H1 (cell line): ENCODE data around the gene INPP5E. TPM values are rescaled to one million over a fixed set of nuclear protein-coding genes. Genes with fewer than 3 reads are reported as not detected.

Source experiments
- CTCF ChIA-PET: fragments of 300-600 bp; sonication (Branson Sonifier 250); formaldehyde crosslinking; loops from one replicate; lab custom pipeline; 2021; ENCODE audit not compliant: partially characterized antibody; lab: Charles Lee
- POLR2A ChIA-PET: fragments of 300-600 bp; sonication (Branson Sonifier 250); formaldehyde crosslinking; loops from one replicate; lab custom pipeline; 2021; ENCODE audit warnings: inconsistent platforms; ENCODE audit not compliant: partially characterized antibody; lab: Charles Lee
- DNase-seq, 2 experiments: peaks; one replicate each; pipeline versions ENCODE4 v3.0.0 to v3.0.0-alpha.2; 2010 to 2022; ENCODE audit warnings: low spot score in 2 of 2, low read depth in 1 of 2, mixed read lengths in 1 of 2
- FAIRE-seq: peaks from 2 replicates; lab custom pipeline; 2011; peaks lifted over from hg19 to GRCh38; lab: Jason Lieb, UNC
- H2AFZ ChIP-seq: 2 replicates; pipeline ENCODE4 v1.8.1; 2012; ENCODE audit warnings: low read length, inconsistent platforms
- H2AK5ac ChIP-seq: 2 replicates; pipeline ENCODE4 v1.6.1; 2013; ENCODE audit warnings: low read depth, low read length
- H2BK120ac ChIP-seq: replicated peaks from 2 replicates; pipeline ENCODE3; 2013; ENCODE audit warnings: low read depth, low read length, inconsistent platforms
- H2BK12ac ChIP-seq: 2 replicates; pipeline ENCODE4 v1.6.1; 2013; ENCODE audit warnings: low read depth, low read length
- H2BK15ac ChIP-seq: 2 replicates; pipeline ENCODE4 v1.6.1; 2013; ENCODE audit warnings: low read length
- H2BK20ac ChIP-seq: 2 replicates; pipeline ENCODE4 v1.6.1; 2013; ENCODE audit warnings: low read length
- H2BK5ac ChIP-seq: 2 replicates; pipeline ENCODE4 v1.6.1; 2013; ENCODE audit warnings: low read depth, low read length
- H3K14ac ChIP-seq: 2 replicates; pipeline ENCODE4 v1.6.1; 2013; ENCODE audit warnings: inconsistent platforms; ENCODE audit not compliant: insufficient read length
- H3K18ac ChIP-seq: 2 replicates; pipeline ENCODE4 v1.6.1; 2013; ENCODE audit warnings: low read length; ENCODE audit errors: extremely low read depth
- H3K23ac ChIP-seq: 2 replicates; pipeline ENCODE4 v1.6.1; 2013; ENCODE audit warnings: inconsistent platforms; ENCODE audit not compliant: insufficient read length
- H3K23me2 ChIP-seq: 2 replicates; pipeline ENCODE4 v1.6.1; 2013; ENCODE audit warnings: low read depth, low read length
- H3K27ac ChIP-seq: 2 replicates; pipeline ENCODE4 v1.6.1; 2011; ENCODE audit warnings: low read depth, low read length, inconsistent platforms
- H3K27me3 ChIP-seq, 4 experiments: replicated peaks in 1 of 4; 1 replicate in 1 of 4; 2 replicates in 3 of 4; pipeline versions ENCODE4 v1.6.1 to v1.8.1; 2011 to 2013; ENCODE audit warnings: low read length in 3 of 4, mild to moderate bottlenecking in 3 of 4, inconsistent platforms in 2 of 4, mixed read lengths in 2 of 4, moderate library complexity in 1 of 4; ENCODE audit not compliant: control insufficient read depth in 3 of 4, insufficient read depth in 3 of 4; ENCODE audit errors: extremely low read depth in 1 of 4
- H3K36me3 ChIP-seq, 4 experiments: 2 replicates each; pipeline versions ENCODE4 v1.6.1 to v1.8.1; 2011 to 2013; ENCODE audit warnings: mild to moderate bottlenecking in 4 of 4, low read length in 3 of 4, moderate library complexity in 2 of 4, control low read depth in 1 of 4, inconsistent platforms in 1 of 4; ENCODE audit not compliant: insufficient read depth in 4 of 4, control insufficient read depth in 2 of 4
- H3K4ac ChIP-seq: replicated peaks from 2 replicates; pipeline ENCODE3; 2013; ENCODE audit warnings: low read length, low read depth, mixed read lengths, inconsistent platforms; ENCODE audit not compliant: insufficient read length
- H3K4me1 ChIP-seq, 4 experiments: replicated peaks in 1 of 4; 1 replicate in 1 of 4; 2 replicates in 3 of 4; pipeline versions ENCODE4 v1.6.1 to v1.8.1; 2011 to 2013; ENCODE audit warnings: low read length in 3 of 4, inconsistent platforms in 2 of 4, mixed read lengths in 1 of 4; ENCODE audit not compliant: insufficient read depth in 4 of 4, control insufficient read depth in 3 of 4
- H3K4me2 ChIP-seq, 2 experiments: 2 replicates each; pipeline versions ENCODE4 v1.6.1 to v1.8.1; 2011 to 2013; ENCODE audit warnings: low read depth in 2 of 2, low read length in 2 of 2, control low read depth in 1 of 2, inconsistent platforms in 1 of 2, mild to moderate bottlenecking in 1 of 2; ENCODE audit not compliant: insufficient read depth in 1 of 2
- H3K4me3 ChIP-seq, 4 experiments: fragments of 200-600, 300-600 bp in 1 of 4; sonication (generic), shearing (Covaris generic), sonication (Bioruptor Twin) in 1 of 4; 2 replicates each; pipeline versions ENCODE4 v1.5.1 to v1.8.1; 2011 to 2016; ENCODE audit warnings: low read length in 4 of 4, low read depth in 3 of 4, control low read depth in 2 of 4, inconsistent platforms in 2 of 4, mild to moderate bottlenecking in 2 of 4, mixed read lengths in 1 of 4, moderate library complexity in 1 of 4; ENCODE audit not compliant: insufficient read depth in 2 of 4; ENCODE audit errors: extremely low read depth in 1 of 4
- H3K56ac ChIP-seq: replicated peaks from 2 replicates; pipeline ENCODE3; 2013; ENCODE audit warnings: low read depth, mild to moderate bottlenecking, mixed read lengths, low read length, inconsistent platforms; ENCODE audit not compliant: insufficient read length
- H3K79me1 ChIP-seq: 2 replicates; pipeline ENCODE4 v1.6.1; 2013; ENCODE audit warnings: low read depth, low read length, control low read depth
- H3K79me2 ChIP-seq, 2 experiments: 2 replicates each; pipeline versions ENCODE4 v1.6.1 to v1.8.1; 2012 to 2013; ENCODE audit warnings: low read length in 2 of 2, mild to moderate bottlenecking in 2 of 2, inconsistent platforms in 1 of 2; ENCODE audit not compliant: insufficient read depth in 2 of 2, control insufficient read depth in 1 of 2
- H3K9ac ChIP-seq, 4 experiments: replicated peaks in 1 of 4; 1 replicate in 1 of 4; 2 replicates in 3 of 4; pipeline versions ENCODE4 v1.6.1 to v1.8.1; 2011 to 2013; ENCODE audit warnings: low read depth in 3 of 4, low read length in 3 of 4, control low read depth in 2 of 4, mild to moderate bottlenecking in 2 of 4, moderate library complexity in 2 of 4, inconsistent platforms in 1 of 4; ENCODE audit errors: extremely low read depth in 1 of 4
- H3K9me3 ChIP-seq, 2 experiments: 2 replicates each; pipeline versions ENCODE4 v1.6.1 to v1.8.1; 2012 to 2013; ENCODE audit warnings: mild to moderate bottlenecking in 2 of 2, moderate library complexity in 2 of 2, control low read depth in 1 of 2, inconsistent platforms in 1 of 2, low read depth in 1 of 2, low read length in 1 of 2, mixed read lengths in 1 of 2; ENCODE audit not compliant: insufficient read depth in 2 of 2
- H4K20me1 ChIP-seq, 2 experiments: replicated peaks in 1 of 2; 2 replicates each; pipeline versions ENCODE3 to v1.8.1; 2011 to 2013; ENCODE audit warnings: inconsistent platforms in 2 of 2, low read length in 2 of 2, mild to moderate bottlenecking in 1 of 2; ENCODE audit not compliant: insufficient read depth in 2 of 2, control insufficient read depth in 1 of 2
- H4K5ac ChIP-seq: 2 replicates; pipeline ENCODE4 v1.6.1; 2013; ENCODE audit warnings: low read length, low read depth, mixed read lengths, inconsistent platforms; ENCODE audit not compliant: insufficient read length
- H4K8ac ChIP-seq: 2 replicates; pipeline ENCODE4 v1.8.0; 2013; ENCODE audit warnings: mild to moderate bottlenecking, moderate library complexity, low read length, inconsistent platforms; ENCODE audit not compliant: insufficient read depth; ENCODE audit errors: extremely low read depth
- H4K91ac ChIP-seq: replicated peaks from 2 replicates; pipeline ENCODE3; 2013; ENCODE audit warnings: low read length, mixed read lengths, inconsistent platforms; ENCODE audit not compliant: insufficient read length
- CBX5 ChIP-seq: fragments of 300-800, 300-1000 bp; sonication (generic); IDR thresholded peaks from 2 replicates; pipeline ENCODE4 v1.7.1; 2016; ENCODE audit warnings: antibody characterized with exemption, low read length, low read depth
- CBX8 ChIP-seq: fragments of 300-800, 300-1000 bp; sonication (generic); IDR thresholded peaks from 2 replicates; pipeline ENCODE4 v1.7.1; 2016; ENCODE audit warnings: low read depth, low read length, borderline replicate concordance
- FOSL1 ChIP-seq: IDR thresholded peaks from 2 replicates; pipeline ENCODE4 v1.6.1; 2011; ENCODE audit warnings: mild to moderate bottlenecking, low read depth, low read length, moderate library complexity; ENCODE audit not compliant: insufficient read depth
- HDAC2 ChIP-seq, 2 experiments: fragments of 300-600 bp in 1 of 2; sonication (generic) in 1 of 2; IDR thresholded peaks; 2 replicates each; pipeline ENCODE4 v1.6.1; 2011 to 2012; ENCODE audit warnings: low read depth in 2 of 2, low read length in 2 of 2, mild to moderate bottlenecking in 2 of 2, moderate library complexity in 2 of 2, borderline replicate concordance in 1 of 2, inconsistent platforms in 1 of 2
- NRF1 ChIP-seq: IDR thresholded peaks from 2 replicates; pipeline ENCODE4 v1.6.1; 2011; ENCODE audit warnings: mild to moderate bottlenecking, low read depth, low read length, improper control_type of control experiment
- SIRT6 ChIP-seq: IDR thresholded peaks from one replicate; pipeline ENCODE4 v1.7.1; 2012; ENCODE audit warnings: low read length, inconsistent platforms
- SRF ChIP-seq: IDR thresholded peaks from 2 replicates; pipeline ENCODE4 v1.6.1; 2011; ENCODE audit warnings: mild to moderate bottlenecking, low read depth, low read length, moderate library complexity
- TEAD4 ChIP-seq: IDR thresholded peaks from 2 replicates; pipeline ENCODE4 v1.6.1; 2012; ENCODE audit warnings: low read depth, low read length, inconsistent platforms, mixed read lengths
- WGBS, 2 experiments: shearing (Covaris generic) in 1 of 2; methylation state at CpG; one replicate each; pipeline versions ENCODE4 v1.1.6 to v1.1.7; 2013 to 2015; ENCODE audit warnings: low lambda C conversion rate in 2 of 2, mixed read lengths in 2 of 2, inconsistent platforms in 1 of 2, low coverage in 1 of 2, missing lambda C conversion rate in 1 of 2; ENCODE audit not compliant: insufficient replicate concordance in 2 of 2, insufficient coverage in 1 of 2, insufficient read length in 1 of 2; ENCODE audit errors: extremely low coverage in 1 of 2, missing lambda C conversion rate in 1 of 2; 5-methylcytosine and 5-hydroxymethylcytosine counted together
- polyA plus RNA-seq, 7 experiments: library from polyadenylated mRNA; depleted of rRNA in 3 of 7; stranded (reverse) in 5 of 7; unstranded in 2 of 7; fragments of >200 nt in 5 of 7; fragments of 200-250 nt in 2 of 7; gene quantifications; 1 replicate in 5 of 7; 2 replicates in 1 of 7; 4 replicates in 1 of 7; pipeline versions ENCODE4 v1.2.1 to v1.2.3, GENCODE V29; 2011 to 2013; ENCODE audit warnings: missing spikeins in 2 of 7, mixed read lengths in 2 of 7
- total RNA-seq: library from RNA; stranded (reverse); fragmentation: NEBNext Ultra II Directional; extraction: Animal tissue kit (Norgen Biotek cat#: 25700); gene quantifications from 2 replicates; pipeline ENCODE4 v1.2.1, GENCODE V29; 2021
- TF ChIP-seq, protein P1 (sequence below), 3 experiments: IDR thresholded peaks; 1 replicate in 2 of 3; 2 replicates in 1 of 3; pipeline versions ENCODE4 v1.5.1 to v1.6.1; 2011; ENCODE audit warnings: low read length in 3 of 3, mild to moderate bottlenecking in 3 of 3, inconsistent platforms in 2 of 3, low read depth in 1 of 3, moderate library complexity in 1 of 3; ENCODE audit not compliant: insufficient read depth in 1 of 3; ENCODE audit errors: control extremely low read depth in 1 of 3

INPP5E gene
- total and polyA plus RNA-seq, 2 of the 8 experiments (the other 6 are each of a cell fraction or from before 2014, with no cell fraction given), result 8.7 to 11.3 TPM

DNA sequence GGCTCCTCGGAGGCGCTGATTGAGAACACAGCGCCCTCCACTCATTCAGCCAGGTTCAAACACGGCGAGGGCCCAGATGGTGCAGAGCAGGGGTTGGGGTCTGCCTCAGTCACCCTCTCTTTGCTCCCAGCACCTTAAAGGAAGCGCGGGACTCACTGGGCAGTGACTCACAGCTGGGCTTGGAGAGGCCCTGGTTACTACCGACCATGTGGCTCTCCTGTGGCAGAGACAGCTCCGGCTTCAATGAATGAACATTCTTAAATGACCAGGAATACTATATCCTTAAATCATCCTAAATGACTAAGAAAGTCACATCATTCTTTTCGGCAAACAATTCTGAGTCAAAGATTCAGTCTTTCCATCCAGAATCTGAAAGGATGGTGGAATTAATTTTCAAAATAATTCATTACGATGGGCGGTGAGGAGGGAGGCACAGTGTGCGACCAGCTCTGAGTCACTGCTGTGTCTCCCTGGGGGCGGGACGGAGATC is 1.6 kb upstream of the INPP5E start:
- Histone ChIP-seq H4K5ac (no peak overlapping the region), H2BK20ac (no peak overlapping the region), H2BK12ac (no peak overlapping the region), H2BK15ac (no peak overlapping the region), H3K23ac (no peak overlapping the region), H3K56ac (no peak overlapping the region), H4K8ac (no peak overlapping the region), H4K91ac (no peak overlapping the region), H3K4me2 (no peak overlapping the region), H3K27ac (no peak overlapping the region), H2AFZ (no peak overlapping the region), H3K79me1 (peaks cover 9% of the 10 kb centered on the region), H3K79me2 (peaks cover 0 to 16% of the 10 kb centered on the region in 2 experiments; a peak in 1 of 4 replicates)
- DNase-seq, result no peak
- WGBS, 2 experiments, result 90% methylated on average over 15 of the region's 15 CpGs; no CpG with 5 or more reads in 1 of the 2 experiments
- CTCF ChIA-PET, result interaction anchor here (1.0 to 2.2 kb wide), 10 partner anchors 13 to 204 kb away, joined by 3 to 6 read pairs (median 4); no protein-coding TSS in a partner anchor
- TF ChIP-seq HDAC2 (IDR thresholded peaks at IDR 0.05; ENCODE audit: borderline replicate concordance in 1 of 2, low read depth in 2 of 2, low read length in 2 of 2), result no peak
- no peak for TF ChIP-seq FOSL1
- TF ChIP-seq, protein P1, sequence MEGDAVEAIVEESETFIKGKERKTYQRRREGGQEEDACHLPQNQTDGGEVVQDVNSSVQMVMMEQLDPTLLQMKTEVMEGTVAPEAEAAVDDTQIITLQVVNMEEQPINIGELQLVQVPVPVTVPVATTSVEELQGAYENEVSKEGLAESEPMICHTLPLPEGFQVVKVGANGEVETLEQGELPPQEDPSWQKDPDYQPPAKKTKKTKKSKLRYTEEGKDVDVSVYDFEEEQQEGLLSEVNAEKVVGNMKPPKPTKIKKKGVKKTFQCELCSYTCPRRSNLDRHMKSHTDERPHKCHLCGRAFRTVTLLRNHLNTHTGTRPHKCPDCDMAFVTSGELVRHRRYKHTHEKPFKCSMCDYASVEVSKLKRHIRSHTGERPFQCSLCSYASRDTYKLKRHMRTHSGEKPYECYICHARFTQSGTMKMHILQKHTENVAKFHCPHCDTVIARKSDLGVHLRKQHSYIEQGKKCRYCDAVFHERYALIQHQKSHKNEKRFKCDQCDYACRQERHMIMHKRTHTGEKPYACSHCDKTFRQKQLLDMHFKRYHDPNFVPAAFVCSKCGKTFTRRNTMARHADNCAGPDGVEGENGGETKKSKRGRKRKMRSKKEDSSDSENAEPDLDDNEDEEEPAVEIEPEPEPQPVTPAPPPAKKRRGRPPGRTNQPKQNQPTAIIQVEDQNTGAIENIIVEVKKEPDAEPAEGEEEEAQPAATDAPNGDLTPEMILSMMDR (IDR thresholded peaks at IDR 0.05; ENCODE audit: control extremely low read depth in 1 of 3, insufficient read depth in 1 of 3, low read depth in 1 of 3, low read length in 3 of 3), result no peak
- no peak for TF ChIP-seq SIRT6
- TF ChIP-seq TEAD4, result no peak
- no peak for TF ChIP-seq CBX5
- no peak for TF ChIP-seq CBX8
- no peak for TF ChIP-seq NRF1
- TF ChIP-seq SRF, result no peak
- TF ChIP-seq, all 59 proteins: peak for 0
- POLR2A ChIA-PET, result interaction anchor here (0.7 to 4.4 kb wide), 7 partner anchors 13 to 52 kb away, joined by 3 to 23 read pairs (median 5); partner anchors contain the start of gene SNAPC4
- no peak overlapping the region for H3K4me3 ChIP-seq
- H3K4ac ChIP-seq, result no peak overlapping the region
- peaks cover 13 to 27% of the 10 kb centered on the region in 2 experiments for H4K20me1 ChIP-seq
- H3K4me1 ChIP-seq, result peaks cover 0 to 7% (median 3%) of the 10 kb centered on the region in 4 experiments; a peak in 1 of 7 replicates
- H3K14ac ChIP-seq, result no peak overlapping the region
- no peak overlapping the region for H2BK120ac ChIP-seq
- H3K18ac ChIP-seq, result no peak overlapping the region
- peaks cover 9% of the 10 kb centered on the region; the same call in 1 of the 2 replicates for H3K23me2 ChIP-seq
- H3K9me3 ChIP-seq, result no peaks in the 10 kb centered on the region
- peaks cover 2 to 20% (median 11%) of the 10 kb centered on the region in 4 experiments; a peak in 6 of 8 replicates for H3K36me3 ChIP-seq
- peaks cover 0 to 2% (median 0%) of the 10 kb centered on the region in 4 experiments; a peak in 2 of 7 replicates for H3K27me3 ChIP-seq
- no peak overlapping the region for H3K9ac ChIP-seq
- no peak for FAIRE-seq
- no peak overlapping the region for H2AK5ac ChIP-seq
- no peak overlapping the region for H2BK5ac ChIP-seq
